IPS-NIHi11 (cell line): Measurements from ENCODE around the gene POM121C.
"Not testable (repeated sequence)": the region's sequence is repeated elsewhere in the genome, so short reads cannot be mapped to it uniquely, and the experiment has no call there.

Source experiments
- DNase-seq: peaks from one replicate; pipeline ENCODE4 v3.0.0; 2012; ENCODE audit warnings: mixed read lengths, low spot score

Gene POM121C

GRCh38 chr7:75393194-75393593, 92.9 kb downstream of the POM121C start:
- not testable (repeated sequence) for DNase-seq

DNA sequence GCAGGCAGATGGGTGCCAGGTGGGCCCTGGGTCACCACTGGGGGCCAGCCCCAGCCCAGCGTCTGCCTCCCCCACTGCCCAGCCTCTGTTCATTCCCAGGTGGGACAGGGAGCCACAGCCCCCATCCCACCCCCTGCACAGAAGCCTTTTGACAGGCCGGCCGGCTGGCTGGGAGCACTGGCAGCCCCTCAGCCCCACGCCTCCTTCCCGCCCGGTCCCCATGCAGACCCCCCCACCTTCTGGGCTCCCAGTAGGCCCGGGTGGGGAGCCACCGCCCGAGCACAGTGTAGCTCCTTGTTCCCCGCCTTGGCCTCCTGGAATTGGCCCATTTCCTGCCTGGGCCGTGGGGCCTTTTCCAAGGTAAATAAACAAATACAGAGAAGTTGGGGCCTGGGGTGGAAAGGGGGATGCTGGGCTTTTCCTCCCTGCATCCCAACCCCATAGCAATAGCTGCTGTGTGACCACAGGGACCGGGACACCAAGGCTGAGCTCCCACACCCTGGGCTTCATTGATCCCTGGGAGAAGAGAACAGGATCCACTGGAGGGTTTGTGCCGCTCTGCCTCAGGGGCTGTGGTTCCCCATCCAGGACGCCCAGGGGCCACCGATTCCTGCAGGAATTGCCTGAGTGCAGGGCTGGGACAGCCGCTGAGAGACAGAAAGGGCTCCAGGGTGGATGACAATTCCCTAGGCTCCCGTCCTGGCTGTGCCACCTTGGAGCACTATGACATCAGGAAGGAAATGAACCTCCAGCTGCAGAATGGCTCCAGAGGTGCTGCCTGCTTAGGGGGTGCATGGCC, 111.4 kb downstream of the POM121C start:
- not testable (repeated sequence) for DNase-seq

- not testable (repeated sequence) for DNase-seq
Observed at GRCh38 chr7:75374144-75374518, 112.0 kb downstream of the POM121C start.

DNA sequence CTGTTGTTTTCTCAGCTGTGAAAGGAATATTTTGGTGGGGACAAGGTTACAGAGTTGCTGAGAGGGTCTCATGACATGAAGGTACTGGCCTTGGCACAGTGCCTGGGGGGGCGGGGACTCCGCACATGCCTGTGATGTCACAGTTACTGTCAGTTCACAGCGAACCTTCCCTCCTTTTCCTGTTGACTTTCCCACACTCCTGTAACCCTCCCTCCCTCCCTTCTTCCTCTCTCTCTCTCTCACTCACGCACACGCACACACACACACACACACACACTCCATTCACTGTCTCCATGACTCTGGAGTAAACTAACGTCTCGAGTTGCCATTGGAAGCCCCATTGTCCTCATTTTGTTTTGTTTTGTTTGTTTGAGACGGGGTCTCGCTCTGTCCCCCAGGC, 118.8 kb downstream of the POM121C start:
- DNase-seq, result not testable (repeated sequence)
